ENCODE data around the gene MATN3. TPM values are rescaled to one million over a fixed set of nuclear protein-coding genes. Genes with fewer than 3 reads are reported as not detected.

Gene MATN3
- total RNA-seq, 1 experiment from 2014 or later, result 0.98 TPM

DNA sequence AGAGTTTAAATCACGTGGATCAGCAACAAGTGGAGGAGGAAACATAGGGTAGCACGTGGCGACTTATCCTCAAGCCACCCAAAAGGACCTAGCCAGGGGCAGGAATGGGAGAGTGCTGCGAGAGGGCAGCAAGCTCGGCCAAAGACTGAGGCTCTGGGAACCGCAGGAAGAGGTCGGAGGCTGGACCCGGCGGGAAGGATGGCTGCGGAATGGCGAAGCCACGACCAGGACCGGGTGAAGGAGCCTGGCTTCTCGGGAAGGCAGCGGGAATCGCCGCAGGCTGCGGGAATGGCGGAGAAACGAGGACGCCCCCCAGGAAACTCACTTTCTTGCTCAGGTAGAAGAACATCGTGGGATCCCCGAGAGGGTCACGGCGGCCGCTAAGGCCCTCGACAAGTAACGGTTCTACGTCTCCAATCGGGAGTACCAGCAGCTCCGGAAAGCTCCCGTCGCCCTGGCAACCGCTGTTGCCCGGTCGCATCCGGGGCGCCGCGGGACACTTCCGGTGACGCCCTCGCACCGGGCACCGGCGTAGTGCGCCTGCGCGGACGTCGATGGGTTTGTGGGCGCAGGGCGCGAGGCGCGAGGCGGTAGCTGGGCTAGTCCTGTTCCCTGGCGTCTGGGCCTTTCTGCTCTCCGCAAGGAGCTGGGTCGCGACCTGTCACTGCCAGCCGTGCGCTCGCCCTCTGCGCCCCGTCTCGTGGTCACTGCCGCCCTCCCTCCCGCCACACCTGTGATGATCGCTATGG, 22.6 kb downstream of the MATN3 start, which contains the start of gene WDR35:
WDR35 (minus strand) TSS at position 439 of the 749 bp plus-strand sequence; CDS start at position 349, 90 bp downstream.
- POLR2A ChIA-PET, result interaction anchor here (0.6 to 2.9 kb wide), 24 partner anchors 9 to 1709 kb away, joined by 3 to 33 read pairs (median 4); partner anchors contain the start of gene LAPTM4A
- CTCF ChIA-PET, result interaction anchor here (2.0 to 2.2 kb wide), 2 partner anchors 25 to 105 kb away, joined by 6 to 10 read pairs; no protein-coding TSS in a partner anchor

DNA sequence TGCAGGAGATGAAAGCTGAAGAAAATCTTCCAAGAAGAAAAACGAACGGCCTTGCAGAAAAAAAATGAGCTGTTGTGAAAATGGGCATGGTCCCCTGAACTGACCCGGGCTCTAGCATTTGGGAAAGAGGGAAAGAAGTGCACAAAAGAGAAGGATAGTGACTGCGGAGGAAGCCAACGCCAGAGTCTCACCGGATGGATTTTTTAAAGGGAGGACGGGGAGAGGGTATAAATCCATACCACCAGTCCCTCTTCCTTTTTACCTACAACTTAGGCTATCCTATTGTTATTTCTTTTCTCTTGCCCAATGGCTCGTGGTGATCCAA, 23.2 kb downstream of the MATN3 start:
- no peak for DNase-seq (ENCODE audit: unreplicated experiment)
- intact Hi-C loops (cut with micrococcal nuclease), result no loop called here
- Mint-ChIP-seq H3K27ac (ENCODE audit: low read depth, unreplicated experiment) (peak overlapping the region; percentile 77), H3K9me3 (ENCODE audit: unreplicated experiment) (no peaks in the 10 kb centered on the region), H3K36me3 (ENCODE audit: insufficient read depth, unreplicated experiment) (peaks cover 26% of the 10 kb centered on the region), H3K27me3 (ENCODE audit: insufficient read depth, unreplicated experiment) (no peaks in the 10 kb centered on the region), H3K4me3 (ENCODE audit: unreplicated experiment) (peak overlapping the region; percentile 95), H3K4me1 (ENCODE audit: insufficient read depth, unreplicated experiment) (peaks cover 26% of the 10 kb centered on the region)
- POLR2A ChIA-PET, result interaction anchor here (0.5 to 2.9 kb wide), 26 partner anchors 13 to 1317 kb away, joined by 3 to 33 read pairs (median 4); partner anchors contain the start of gene LAPTM4A
- CTCF ChIA-PET, result interaction anchor here (2.0 to 2.2 kb wide), 2 partner anchors 25 to 105 kb away, joined by 6 to 10 read pairs; no protein-coding TSS in a partner anchor
- TF ChIP-seq, protein P1, sequence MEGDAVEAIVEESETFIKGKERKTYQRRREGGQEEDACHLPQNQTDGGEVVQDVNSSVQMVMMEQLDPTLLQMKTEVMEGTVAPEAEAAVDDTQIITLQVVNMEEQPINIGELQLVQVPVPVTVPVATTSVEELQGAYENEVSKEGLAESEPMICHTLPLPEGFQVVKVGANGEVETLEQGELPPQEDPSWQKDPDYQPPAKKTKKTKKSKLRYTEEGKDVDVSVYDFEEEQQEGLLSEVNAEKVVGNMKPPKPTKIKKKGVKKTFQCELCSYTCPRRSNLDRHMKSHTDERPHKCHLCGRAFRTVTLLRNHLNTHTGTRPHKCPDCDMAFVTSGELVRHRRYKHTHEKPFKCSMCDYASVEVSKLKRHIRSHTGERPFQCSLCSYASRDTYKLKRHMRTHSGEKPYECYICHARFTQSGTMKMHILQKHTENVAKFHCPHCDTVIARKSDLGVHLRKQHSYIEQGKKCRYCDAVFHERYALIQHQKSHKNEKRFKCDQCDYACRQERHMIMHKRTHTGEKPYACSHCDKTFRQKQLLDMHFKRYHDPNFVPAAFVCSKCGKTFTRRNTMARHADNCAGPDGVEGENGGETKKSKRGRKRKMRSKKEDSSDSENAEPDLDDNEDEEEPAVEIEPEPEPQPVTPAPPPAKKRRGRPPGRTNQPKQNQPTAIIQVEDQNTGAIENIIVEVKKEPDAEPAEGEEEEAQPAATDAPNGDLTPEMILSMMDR (IDR thresholded peaks at IDR 0.05; ENCODE audit: unreplicated experiment), result no peak
- no TSS peak for BruUV-seq (replicated peaks)

More for the DNA sequence above, 22.6 kb downstream of the MATN3 start, which contains the start of gene WDR35:
- H3K9me3 Mint-ChIP-seq (ENCODE audit: unreplicated experiment), result no peaks in the 10 kb centered on the region
- BruUV-seq (replicated peaks), result no TSS peak
- peak within 1 kb of the TSS; percentile 95 for H3K4me3 Mint-ChIP-seq (ENCODE audit: unreplicated experiment)
- intact Hi-C loops (cut with micrococcal nuclease), result loop anchor here (5.0 kb wide), 1 partner anchor 88 kb away; the partner anchor contains the start of gene TTC32
- H3K27me3 Mint-ChIP-seq (ENCODE audit: insufficient read depth, unreplicated experiment), result no peaks in the 10 kb centered on the region
- TF ChIP-seq, protein P1 (IDR thresholded peaks at IDR 0.05; ENCODE audit: unreplicated experiment), result no peak
- H3K36me3 Mint-ChIP-seq (ENCODE audit: insufficient read depth, unreplicated experiment), result peaks cover 24% of the 10 kb centered on the region
- peak within 1 kb of the TSS; percentile 77 for H3K27ac Mint-ChIP-seq (ENCODE audit: low read depth, unreplicated experiment)
- peak; percentile 90 for DNase-seq (ENCODE audit: unreplicated experiment)
- H3K4me1 Mint-ChIP-seq (ENCODE audit: insufficient read depth, unreplicated experiment), result peaks cover 26% of the 10 kb centered on the region

DNA sequence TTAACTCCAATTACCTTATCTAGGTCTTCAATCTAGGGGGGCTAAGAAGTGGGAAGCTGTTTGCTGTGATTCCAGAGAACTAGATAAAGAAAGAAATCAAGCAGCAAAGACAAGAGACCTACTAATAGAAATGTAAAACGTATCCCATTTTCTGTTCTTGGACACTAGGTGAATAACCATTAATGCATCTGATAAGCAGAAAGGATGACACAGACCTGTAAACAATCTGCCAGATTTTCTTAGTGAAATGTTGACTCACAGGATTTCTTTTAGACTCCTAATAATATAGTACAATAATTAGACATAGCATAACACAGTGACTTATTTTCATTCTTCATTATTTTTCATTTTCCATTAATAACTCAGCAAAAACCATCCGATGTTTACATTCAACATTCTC, 23.9 kb downstream of the MATN3 start:
- Mint-ChIP-seq H3K27me3 (ENCODE audit: insufficient read depth, unreplicated experiment) (no peaks in the 10 kb centered on the region), H3K36me3 (ENCODE audit: insufficient read depth, unreplicated experiment) (peaks cover 31% of the 10 kb centered on the region), H3K4me1 (ENCODE audit: insufficient read depth, unreplicated experiment) (peaks cover 26% of the 10 kb centered on the region), H3K9me3 (ENCODE audit: unreplicated experiment) (no peaks in the 10 kb centered on the region), H3K27ac (ENCODE audit: low read depth, unreplicated experiment) (peak overlapping the region; percentile 77), H3K4me3 (ENCODE audit: unreplicated experiment) (peak overlapping the region; percentile 95)
- intact Hi-C loops (cut with micrococcal nuclease), result loop anchor here (1.0 kb wide), 1 partner anchor 23 kb away; no protein-coding TSS in a partner anchor
- no peak for DNase-seq (ENCODE audit: unreplicated experiment)
- TSS peak; percentile 32 for BruUV-seq (replicated peaks)
- TF ChIP-seq, protein P1 (IDR thresholded peaks at IDR 0.05; ENCODE audit: unreplicated experiment), result no peak
- CTCF ChIA-PET, result interaction anchor here (2.0 to 2.2 kb wide), 2 partner anchors 26 to 106 kb away, joined by 6 to 10 read pairs; no protein-coding TSS in a partner anchor
- POLR2A ChIA-PET, result interaction anchor here (0.5 to 2.9 kb wide), 16 partner anchors 10 to 1317 kb away, joined by 3 to 33 read pairs (median 4); partner anchors contain the start of gene LAPTM4A

DNA sequence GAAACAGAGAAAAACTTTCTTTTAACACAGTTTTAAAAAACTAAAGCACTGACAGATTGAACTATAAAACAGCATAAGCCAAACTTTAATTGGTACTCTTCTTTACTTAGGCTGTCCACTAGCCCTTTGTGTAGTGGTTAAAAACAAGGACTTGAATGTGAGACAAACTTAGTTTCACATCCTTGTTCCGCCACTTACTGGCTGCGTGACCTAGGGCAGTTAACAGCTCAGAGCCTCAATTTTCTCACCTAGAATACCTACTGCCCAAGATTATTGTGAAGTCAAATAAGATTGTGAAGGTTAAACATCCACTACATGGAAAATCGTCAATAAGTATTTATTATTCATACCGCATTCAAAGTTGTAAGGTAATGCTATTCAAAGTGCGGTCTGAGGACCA, 24.5 kb downstream of the MATN3 start:
- intact Hi-C loops (cut with micrococcal nuclease), result loop anchor here (1.0 kb wide), 1 partner anchor 23 kb away; no protein-coding TSS in a partner anchor
- Mint-ChIP-seq H3K9me3 (ENCODE audit: unreplicated experiment) (no peaks in the 10 kb centered on the region), H3K36me3 (ENCODE audit: insufficient read depth, unreplicated experiment) (peaks cover 31% of the 10 kb centered on the region), H3K27ac (ENCODE audit: low read depth, unreplicated experiment) (no peak overlapping the region), H3K4me1 (ENCODE audit: insufficient read depth, unreplicated experiment) (peaks cover 30% of the 10 kb centered on the region), H3K27me3 (ENCODE audit: insufficient read depth, unreplicated experiment) (no peaks in the 10 kb centered on the region), H3K4me3 (ENCODE audit: unreplicated experiment) (peak overlapping the region; percentile 95)
- DNase-seq (ENCODE audit: unreplicated experiment), result no peak
- ChIA-PET CTCF (interaction anchor here (0.7 to 2.0 kb wide), 2 partner anchors 107 to 340 kb away, joined by 3 to 6 read pairs; no protein-coding TSS in a partner anchor), POLR2A (interaction anchor here (0.6 to 2.9 kb wide), 7 partner anchors 9 to 650 kb away, joined by 3 to 33 read pairs (median 5); partner anchors contain the start of gene LAPTM4A)
- TF ChIP-seq, protein P1 (IDR thresholded peaks at IDR 0.05; ENCODE audit: unreplicated experiment), result no peak
- BruUV-seq (replicated peaks), result no TSS peak
